WTC11 (cell line): ENCODE measurements around the gene SWI5. TPM values are rescaled to one million over a fixed set of nuclear protein-coding genes. Genes with fewer than 3 reads are reported as not detected.

Experiments used
- ATAC-seq: fragments of 200-7000 bp; cut with Tn5 transposase; 2 replicates; pipeline ENCODE4 v1.10.0; 2021; ENCODE audit warnings: mild to moderate bottlenecking, moderate library complexity
- CTCF ChIA-PET: fragments of 300-600 bp; sonication (Branson Sonifier 250); formaldehyde crosslinking; loops from one replicate; lab custom pipeline; 2021; ENCODE audit warnings: antibody characterized with exemption; lab: Charles Lee
- POLR2A ChIA-PET: fragments of 350-600 bp; sonication (Branson Sonifier 250); formaldehyde crosslinking; loops from one replicate; lab custom pipeline; 2021; ENCODE audit warnings: antibody characterized with exemption; lab: Charles Lee
- DNase-seq: peaks from one replicate; pipeline ENCODE4 v3.0.0; 2021; ENCODE audit warnings: low spot score
- H3K27ac Mint-ChIP-seq: 2 replicates; pipeline ENCODE4 v1.8.0; 2021; ENCODE audit warnings: mixed read lengths
- H3K27me3 Mint-ChIP-seq: 2 replicates; pipeline ENCODE4 v1.8.0; 2021; ENCODE audit warnings: low read depth, mild to moderate bottlenecking, moderate library complexity, mixed read lengths
- H3K36me3 Mint-ChIP-seq: 2 replicates; pipeline ENCODE4 v1.8.0; 2021; ENCODE audit warnings: mixed read lengths
- H3K4me1 Mint-ChIP-seq: 2 replicates; pipeline ENCODE4 v1.8.0; 2022; ENCODE audit warnings: mixed read lengths
- H3K4me3 Mint-ChIP-seq: 2 replicates; pipeline ENCODE4 v1.8.0; 2021; ENCODE audit warnings: mild to moderate bottlenecking, moderate library complexity, mixed read lengths
- H3K9me3 Mint-ChIP-seq: 2 replicates; pipeline ENCODE4 v1.8.0; 2021; ENCODE audit warnings: mixed read lengths
- CBFB ChIP-seq: sonication (generic); formaldehyde crosslinking; IDR thresholded peaks from 2 replicates; pipeline ENCODE4 v1.8.1; 2022; ENCODE audit warnings: mild to moderate bottlenecking, low read depth, missing genetic modification reagents
- CREB1 ChIP-seq: sonication (generic); formaldehyde crosslinking; IDR thresholded peaks from 2 replicates; pipeline ENCODE4 v1.8.0; 2023; ENCODE audit warnings: mild to moderate bottlenecking, missing genetic modification reagents
- ELF4 ChIP-seq: sonication (generic); formaldehyde crosslinking; IDR thresholded peaks from 2 replicates; pipeline ENCODE4 v1.8.1; 2022; ENCODE audit warnings: low read depth, mild to moderate bottlenecking, moderate library complexity, missing genetic modification reagents
- GTF2I ChIP-seq: fragments of 250-450 bp; sonication (Bioruptor Pico); conservative IDR thresholded peaks from 2 replicates; pipeline ENCODE4 v1.4.0; 2021; ENCODE audit warnings: mild to moderate bottlenecking
- NFYB ChIP-seq: sonication (generic); formaldehyde crosslinking; conservative IDR thresholded peaks from 2 replicates; pipeline ENCODE4 v1.8.0; 2022; ENCODE audit warnings: low read depth, missing genetic modification reagents
- NR1H2 ChIP-seq: sonication (generic); formaldehyde crosslinking; IDR thresholded peaks from 2 replicates; pipeline ENCODE4 v1.9.0; 2021; ENCODE audit warnings: mild to moderate bottlenecking, moderate library complexity, missing genetic modification reagents
- NR2C2 ChIP-seq: sonication (generic); formaldehyde crosslinking; IDR thresholded peaks from 2 replicates; pipeline ENCODE4 v1.8.0; 2022; ENCODE audit warnings: mild to moderate bottlenecking, missing genetic modification reagents
- OVOL2 ChIP-seq: fragments of 250-450 bp; sonication (Bioruptor Pico); IDR thresholded peaks from 2 replicates; pipeline ENCODE4 v1.9.0; 2021; ENCODE audit warnings: mild to moderate bottlenecking, borderline replicate concordance
- PRRX2 ChIP-seq: fragments of 250-450 bp; sonication (Bioruptor Pico); IDR thresholded peaks from 2 replicates; pipeline ENCODE4 v1.8.0; 2021; ENCODE audit warnings: mild to moderate bottlenecking
- SOX15 ChIP-seq: fragments of 250-450 bp; sonication (Bioruptor Pico); IDR thresholded peaks from 2 replicates; pipeline ENCODE4 v1.9.0; 2021; ENCODE audit warnings: mild to moderate bottlenecking
- SP1 ChIP-seq: sonication (generic); formaldehyde crosslinking; conservative IDR thresholded peaks from 2 replicates; pipeline ENCODE4 v1.8.1; 2022; ENCODE audit warnings: missing genetic modification reagents
- TEAD1 ChIP-seq: sonication (generic); formaldehyde crosslinking; IDR thresholded peaks from 2 replicates; pipeline ENCODE4 v1.8.0; 2022; ENCODE audit warnings: mild to moderate bottlenecking, missing genetic modification reagents
- ZNF671 ChIP-seq: fragments of 250-450 bp; sonication (Bioruptor Pico); IDR thresholded peaks from 2 replicates; pipeline ENCODE4 v1.8.0; 2021; ENCODE audit warnings: mild to moderate bottlenecking
- total RNA-seq: library from RNA; stranded (reverse); gene quantifications from 3 replicates; pipeline ENCODE4 v1.2.3, GENCODE V29; 2021
- TF ChIP-seq, protein P1 (sequence below): sonication (generic); formaldehyde crosslinking; IDR thresholded peaks from 2 replicates; pipeline ENCODE4 v1.8.1; 2022; ENCODE audit warnings: low read depth, missing genetic modification reagents, borderline replicate concordance
- TF ChIP-seq, protein P2 (sequence below): fragments of 200-600 bp; IDR thresholded peaks from 2 replicates; pipeline ENCODE4 v1.8.0; 2022; ENCODE audit warnings: antibody characterized with exemption
- TF ChIP-seq, protein P3 (sequence below): sonication (generic); formaldehyde crosslinking; IDR thresholded peaks from 2 replicates; pipeline ENCODE4 v1.8.1; 2022; ENCODE audit warnings: low read depth, mild to moderate bottlenecking, moderate library complexity, missing genetic modification reagents, borderline replicate concordance
- TF ChIP-seq, protein P4 (sequence below): sonication (generic); formaldehyde crosslinking; IDR thresholded peaks from 2 replicates; pipeline ENCODE4 v1.8.1; 2023; ENCODE audit warnings: mild to moderate bottlenecking, missing genetic modification reagents
- TF ChIP-seq, protein P5 (sequence below): fragments of 250-450 bp; sonication (Bioruptor Pico); IDR thresholded peaks from 2 replicates; pipeline ENCODE4 v1.9.0; 2021; ENCODE audit warnings: mild to moderate bottlenecking

The SWI5 gene
- total RNA-seq, 1 experiment from 2014 or later = 26.2 TPM

DNA sequence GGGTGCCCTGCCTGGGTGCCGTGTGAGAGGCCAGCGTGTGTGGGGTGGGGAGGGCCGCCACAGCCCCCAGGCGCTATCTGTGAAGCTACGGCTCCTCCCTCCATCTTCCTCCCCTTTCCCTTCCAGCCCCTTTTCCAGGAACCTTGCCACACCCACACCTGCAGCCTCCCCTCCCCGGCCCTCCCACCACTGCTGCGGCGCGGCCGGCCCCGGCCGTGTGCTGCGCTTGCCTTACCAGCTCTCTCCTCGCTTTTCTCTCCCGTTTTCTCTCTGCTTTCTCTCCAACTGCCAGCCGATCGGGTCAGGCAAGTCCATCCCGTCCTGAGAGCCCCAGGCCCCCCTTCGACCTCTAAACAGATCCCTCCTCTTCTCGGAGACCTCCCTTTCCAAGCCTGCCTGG, 21.7 kb upstream of the SWI5 start:
- no peak for ATAC-seq
- Mint-ChIP-seq H3K27ac (peak overlapping the region; percentile 63; the same call in 1 of the 2 replicates), H3K4me3 (no peak overlapping the region), H3K36me3 (peaks cover 10% of the 10 kb centered on the region), H3K9me3 (no peaks in the 10 kb centered on the region), H3K27me3 (peaks cover 3% of the 10 kb centered on the region), H3K4me1 (peaks cover 42% of the 10 kb centered on the region)
- DNase-seq = no peak
- ChIA-PET CTCF (interaction anchor here (0.7 to 2.9 kb wide), 15 partner anchors 10 to 184 kb away, joined by 3 to 25 read pairs (median 5); partner anchors contain the start of genes GOLGA2 and SWI5), POLR2A (interaction anchor here (0.6 kb wide), 2 partner anchors 49 to 302 kb away, joined by 3 read pairs; no protein-coding TSS in a partner anchor)
- no peak for TF ChIP-seq OVOL2 (CRISPR knock-in tag)
- TF ChIP-seq, protein P1, sequence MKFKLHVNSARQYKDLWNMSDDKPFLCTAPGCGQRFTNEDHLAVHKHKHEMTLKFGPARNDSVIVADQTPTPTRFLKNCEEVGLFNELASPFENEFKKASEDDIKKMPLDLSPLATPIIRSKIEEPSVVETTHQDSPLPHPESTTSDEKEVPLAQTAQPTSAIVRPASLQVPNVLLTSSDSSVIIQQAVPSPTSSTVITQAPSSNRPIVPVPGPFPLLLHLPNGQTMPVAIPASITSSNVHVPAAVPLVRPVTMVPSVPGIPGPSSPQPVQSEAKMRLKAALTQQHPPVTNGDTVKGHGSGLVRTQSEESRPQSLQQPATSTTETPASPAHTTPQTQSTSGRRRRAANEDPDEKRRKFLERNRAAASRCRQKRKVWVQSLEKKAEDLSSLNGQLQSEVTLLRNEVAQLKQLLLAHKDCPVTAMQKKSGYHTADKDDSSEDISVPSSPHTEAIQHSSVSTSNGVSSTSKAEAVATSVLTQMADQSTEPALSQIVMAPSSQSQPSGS (CRISPR knock-in tag) = no peak
- TF ChIP-seq NR2C2 = no peak
- no peak for TF ChIP-seq NFYB
- no peak for TF ChIP-seq SOX15
- no peak for TF ChIP-seq NR1H2
- no peak for TF ChIP-seq TEAD1 (CRISPR knock-in tag)

DNA sequence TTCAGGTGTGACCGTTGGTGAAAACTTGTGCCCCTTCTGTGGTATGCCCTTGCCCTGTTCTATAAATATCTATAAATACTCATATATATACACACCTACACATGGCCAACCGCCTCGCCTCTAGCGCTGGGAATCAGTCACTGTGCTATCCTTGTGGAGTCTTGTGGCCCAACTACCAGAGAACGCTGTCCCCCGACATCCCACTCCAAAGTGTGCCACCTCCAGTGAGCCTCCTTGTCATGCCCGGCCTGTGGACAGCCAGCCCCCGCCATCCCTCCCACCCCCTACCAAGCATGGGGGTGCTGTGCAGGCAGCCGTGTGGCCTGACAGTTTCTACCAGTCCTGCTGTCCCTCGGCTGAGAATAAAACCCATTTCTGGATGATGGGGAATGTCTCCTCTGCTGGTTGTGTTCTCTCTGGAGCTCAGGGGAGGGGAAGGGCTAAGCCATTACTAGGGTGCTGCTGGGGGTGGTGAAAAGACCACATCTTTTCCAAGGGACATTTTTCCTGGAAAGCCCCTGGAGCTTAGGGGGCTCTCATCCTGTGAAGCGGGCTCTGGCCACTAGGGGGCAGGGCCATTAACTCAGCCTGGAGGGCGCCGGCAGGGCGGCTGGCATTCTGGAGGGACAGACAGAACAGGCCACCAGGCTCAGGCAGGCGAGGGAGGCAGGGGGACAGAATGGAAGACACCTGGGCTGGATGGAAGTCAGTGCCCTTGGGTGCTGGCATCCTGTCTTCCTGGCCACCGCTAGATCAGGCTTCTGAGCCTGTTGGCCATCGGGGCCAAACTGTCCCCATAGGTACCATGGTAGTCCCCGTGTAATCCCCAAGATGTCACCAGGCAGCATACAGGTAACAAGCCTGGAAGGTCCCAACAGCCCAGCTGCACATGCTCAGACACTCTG, 21.0 kb upstream of the SWI5 start:
- no peak overlapping the region for H3K4me3 Mint-ChIP-seq
- ATAC-seq (peak; percentile 46), DNase-seq (peak; percentile 88)
- H3K27me3 Mint-ChIP-seq = no peaks in the 10 kb centered on the region; the same call in 1 of the 2 replicates
- ChIA-PET POLR2A (interaction anchor here (0.6 to 1.0 kb wide), 4 partner anchors 50 to 865 kb away, joined by 3 to 5 read pairs (median 3); no protein-coding TSS in a partner anchor), CTCF (interaction anchor here (0.5 to 2.9 kb wide), 39 partner anchors 9 to 530 kb away, joined by 3 to 25 read pairs (median 5); partner anchors contain the start of genes BBLN, GOLGA2, SWI5 and URM1)
- TF ChIP-seq NR2C2 = 0 out of 2 replicates have a peak, but pooled peaks have one; percentile 14
- TF ChIP-seq SP1 (CRISPR knock-in tag) = no peak
- TF ChIP-seq, protein P2, sequence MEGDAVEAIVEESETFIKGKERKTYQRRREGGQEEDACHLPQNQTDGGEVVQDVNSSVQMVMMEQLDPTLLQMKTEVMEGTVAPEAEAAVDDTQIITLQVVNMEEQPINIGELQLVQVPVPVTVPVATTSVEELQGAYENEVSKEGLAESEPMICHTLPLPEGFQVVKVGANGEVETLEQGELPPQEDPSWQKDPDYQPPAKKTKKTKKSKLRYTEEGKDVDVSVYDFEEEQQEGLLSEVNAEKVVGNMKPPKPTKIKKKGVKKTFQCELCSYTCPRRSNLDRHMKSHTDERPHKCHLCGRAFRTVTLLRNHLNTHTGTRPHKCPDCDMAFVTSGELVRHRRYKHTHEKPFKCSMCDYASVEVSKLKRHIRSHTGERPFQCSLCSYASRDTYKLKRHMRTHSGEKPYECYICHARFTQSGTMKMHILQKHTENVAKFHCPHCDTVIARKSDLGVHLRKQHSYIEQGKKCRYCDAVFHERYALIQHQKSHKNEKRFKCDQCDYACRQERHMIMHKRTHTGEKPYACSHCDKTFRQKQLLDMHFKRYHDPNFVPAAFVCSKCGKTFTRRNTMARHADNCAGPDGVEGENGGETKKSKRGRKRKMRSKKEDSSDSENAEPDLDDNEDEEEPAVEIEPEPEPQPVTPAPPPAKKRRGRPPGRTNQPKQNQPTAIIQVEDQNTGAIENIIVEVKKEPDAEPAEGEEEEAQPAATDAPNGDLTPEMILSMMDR = peak; percentile 91
- no peaks in the 10 kb centered on the region for H3K9me3 Mint-ChIP-seq
- peaks cover 11% of the 10 kb centered on the region for H3K36me3 Mint-ChIP-seq
- peaks cover 36% of the 10 kb centered on the region for H3K4me1 Mint-ChIP-seq
- H3K27ac Mint-ChIP-seq = no peak overlapping the region

DNA sequence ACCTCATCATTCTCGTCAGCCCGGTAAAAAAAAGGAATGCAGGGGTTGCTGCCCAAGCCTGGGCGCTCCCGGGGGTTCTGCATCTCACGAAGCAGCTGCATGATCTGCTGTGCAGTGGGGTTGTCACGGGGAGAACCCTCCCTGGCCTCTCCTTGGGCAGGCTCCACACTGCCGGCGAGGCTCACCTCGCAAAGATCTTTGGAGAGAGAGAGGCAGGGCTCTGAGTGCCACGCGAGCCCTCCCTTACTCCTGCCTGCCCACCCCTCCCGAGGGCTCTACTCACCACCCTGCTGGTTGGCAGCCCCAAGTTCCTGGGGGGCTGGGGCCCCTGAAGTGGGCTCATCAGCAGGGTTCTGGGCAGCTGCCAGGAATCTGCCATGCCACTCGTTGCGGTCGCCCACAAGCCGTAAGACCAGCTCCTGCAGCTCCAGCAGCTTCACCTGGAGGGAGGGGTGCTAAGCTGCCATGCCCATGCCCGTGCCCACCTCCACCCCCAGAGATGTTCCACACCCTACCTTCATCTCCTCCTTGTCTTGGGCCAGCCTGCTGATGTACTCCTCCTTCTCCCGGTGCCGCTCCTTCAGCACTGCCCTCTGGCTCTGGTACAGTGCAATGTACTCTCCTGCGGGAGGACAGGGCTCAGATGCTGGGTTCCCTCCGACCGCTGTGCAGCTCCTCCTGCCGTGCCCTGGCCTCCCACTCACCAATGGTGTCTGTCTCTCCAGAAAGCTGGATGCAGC, 18.8 kb upstream of the SWI5 start:
- Mint-ChIP-seq H3K27ac (no peak overlapping the region; the same call in 1 of the 2 replicates), H3K9me3 (no peaks in the 10 kb centered on the region), H3K4me1 (peaks cover 24% of the 10 kb centered on the region), H3K4me3 (no peak overlapping the region), H3K36me3 (peaks cover 26% of the 10 kb centered on the region), H3K27me3 (no peaks in the 10 kb centered on the region)
- ATAC-seq (no peak), DNase-seq (no peak)
- CTCF ChIA-PET = interaction anchor here (1.1 kb wide), 1 partner anchor 132 kb away, joined by 4 read pairs; no protein-coding TSS in a partner anchor
- POLR2A ChIA-PET = no interaction called here
- TF ChIP-seq, protein P3, sequence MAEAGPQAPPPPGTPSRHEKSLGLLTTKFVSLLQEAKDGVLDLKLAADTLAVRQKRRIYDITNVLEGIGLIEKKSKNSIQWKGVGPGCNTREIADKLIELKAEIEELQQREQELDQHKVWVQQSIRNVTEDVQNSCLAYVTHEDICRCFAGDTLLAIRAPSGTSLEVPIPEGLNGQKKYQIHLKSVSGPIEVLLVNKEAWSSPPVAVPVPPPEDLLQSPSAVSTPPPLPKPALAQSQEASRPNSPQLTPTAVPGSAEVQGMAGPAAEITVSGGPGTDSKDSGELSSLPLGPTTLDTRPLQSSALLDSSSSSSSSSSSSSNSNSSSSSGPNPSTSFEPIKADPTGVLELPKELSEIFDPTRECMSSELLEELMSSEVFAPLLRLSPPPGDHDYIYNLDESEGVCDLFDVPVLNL (CRISPR knock-in tag) = no peak
- TF ChIP-seq, protein P4, sequence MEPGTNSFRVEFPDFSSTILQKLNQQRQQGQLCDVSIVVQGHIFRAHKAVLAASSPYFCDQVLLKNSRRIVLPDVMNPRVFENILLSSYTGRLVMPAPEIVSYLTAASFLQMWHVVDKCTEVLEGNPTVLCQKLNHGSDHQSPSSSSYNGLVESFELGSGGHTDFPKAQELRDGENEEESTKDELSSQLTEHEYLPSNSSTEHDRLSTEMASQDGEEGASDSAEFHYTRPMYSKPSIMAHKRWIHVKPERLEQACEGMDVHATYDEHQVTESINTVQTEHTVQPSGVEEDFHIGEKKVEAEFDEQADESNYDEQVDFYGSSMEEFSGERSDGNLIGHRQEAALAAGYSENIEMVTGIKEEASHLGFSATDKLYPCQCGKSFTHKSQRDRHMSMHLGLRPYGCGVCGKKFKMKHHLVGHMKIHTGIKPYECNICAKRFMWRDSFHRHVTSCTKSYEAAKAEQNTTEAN (CRISPR knock-in tag) = no peak
- TF ChIP-seq GTF2I (CRISPR knock-in tag) (no peak), ZNF671 (CRISPR knock-in tag) (no peak), CBFB (CRISPR knock-in tag) (no peak), CREB1 (CRISPR knock-in tag) (no peak), PRRX2 (CRISPR knock-in tag) (no peak), ELF4 (no peak)
- TF ChIP-seq, protein P5, sequence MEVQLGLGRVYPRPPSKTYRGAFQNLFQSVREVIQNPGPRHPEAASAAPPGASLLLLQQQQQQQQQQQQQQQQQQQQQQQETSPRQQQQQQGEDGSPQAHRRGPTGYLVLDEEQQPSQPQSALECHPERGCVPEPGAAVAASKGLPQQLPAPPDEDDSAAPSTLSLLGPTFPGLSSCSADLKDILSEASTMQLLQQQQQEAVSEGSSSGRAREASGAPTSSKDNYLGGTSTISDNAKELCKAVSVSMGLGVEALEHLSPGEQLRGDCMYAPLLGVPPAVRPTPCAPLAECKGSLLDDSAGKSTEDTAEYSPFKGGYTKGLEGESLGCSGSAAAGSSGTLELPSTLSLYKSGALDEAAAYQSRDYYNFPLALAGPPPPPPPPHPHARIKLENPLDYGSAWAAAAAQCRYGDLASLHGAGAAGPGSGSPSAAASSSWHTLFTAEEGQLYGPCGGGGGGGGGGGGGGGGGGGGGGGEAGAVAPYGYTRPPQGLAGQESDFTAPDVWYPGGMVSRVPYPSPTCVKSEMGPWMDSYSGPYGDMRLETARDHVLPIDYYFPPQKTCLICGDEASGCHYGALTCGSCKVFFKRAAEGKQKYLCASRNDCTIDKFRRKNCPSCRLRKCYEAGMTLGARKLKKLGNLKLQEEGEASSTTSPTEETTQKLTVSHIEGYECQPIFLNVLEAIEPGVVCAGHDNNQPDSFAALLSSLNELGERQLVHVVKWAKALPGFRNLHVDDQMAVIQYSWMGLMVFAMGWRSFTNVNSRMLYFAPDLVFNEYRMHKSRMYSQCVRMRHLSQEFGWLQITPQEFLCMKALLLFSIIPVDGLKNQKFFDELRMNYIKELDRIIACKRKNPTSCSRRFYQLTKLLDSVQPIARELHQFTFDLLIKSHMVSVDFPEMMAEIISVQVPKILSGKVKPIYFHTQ (CRISPR knock-in tag) = no peak
